ENCODE measurements around the gene FBXO9.
A peak's percentile ranks its signal among the peaks of the same experiment; 100 is the strongest.

The FBXO9 gene

GRCh38 chr6:53095716-53096115 is 30.5 kb downstream of the FBXO9 start:
- DNase-seq, result no peak

- no peak for DNase-seq
These were observed 35.4 kb downstream of the FBXO9 start for GRCh38 chr6:53100561-53100960.

- no peak for DNase-seq
These were observed 35.8 kb downstream of the FBXO9 start for GRCh38 chr6:53101006-53101405.

GRCh38 chr6:53103993-53104675 is 38.9 kb downstream of the FBXO9 start:
- peak; percentile 40 for DNase-seq

GRCh38 chr6:53104916-53105315 is 39.7 kb downstream of the FBXO9 start:
- no peak for DNase-seq

GRCh38 chr6:53107091-53107490 is 41.9 kb downstream of the FBXO9 start:
- DNase-seq, result no peak

- no peak for DNase-seq
These were observed 44.4 kb downstream of the FBXO9 start for GRCh38 chr6:53109612-53110011.

GRCh38 chr6:53111865-53112264 is 46.7 kb downstream of the FBXO9 start:
- no peak for DNase-seq

- peak; percentile 80 for DNase-seq
These were observed 47.2 kb downstream of the FBXO9 start for GRCh38 chr6:53112404-53112803.

- DNase-seq, result no peak
These were observed 47.7 kb downstream of the FBXO9 start for GRCh38 chr6:53112871-53113270.

- no peak for DNase-seq
These were observed 48.5 kb downstream of the FBXO9 start for GRCh38 chr6:53113742-53114141.

- no peak for DNase-seq
These were observed 49.9 kb downstream of the FBXO9 start for GRCh38 chr6:53115113-53115512.

GRCh38 chr6:53115741-53116140 is 50.5 kb downstream of the FBXO9 start:
- DNase-seq, result no peak

GRCh38 chr6:53119349-53119748 is 54.1 kb downstream of the FBXO9 start:
- peak; percentile 58 for DNase-seq

GRCh38 chr6:53119772-53120409 is 54.7 kb downstream of the FBXO9 start:
- DNase-seq, result peak; percentile 73

- DNase-seq, result no peak
These were observed 59.1 kb downstream of the FBXO9 start for GRCh38 chr6:53124131-53124800.

- DNase-seq, result no peak
These were observed 60.1 kb downstream of the FBXO9 start for GRCh38 chr6:53125276-53125675.

GRCh38 chr6:53128842-53129241 is 63.6 kb downstream of the FBXO9 start:
- DNase-seq, result no peak

GRCh38 chr6:53130569-53131290 is 65.5 kb downstream of the FBXO9 start:
- no peak for DNase-seq

GRCh38 chr6:53133961-53134360 is 68.8 kb downstream of the FBXO9 start:
- no peak for DNase-seq

GRCh38 chr6:53134601-53135235 is 69.5 kb downstream of the FBXO9 start:
- DNase-seq, result no peak

- no peak for DNase-seq
These were observed 70.9 kb downstream of the FBXO9 start for GRCh38 chr6:53136000-53136609.

Measured in NCI-H748 treated with DMSO at 0.1 percent for 48 hours (cell line).